Right atrium auricular region (tissue), 2 donors: ENCODE data around the gene MAP4. TPM values are rescaled to one million over a fixed set of nuclear protein-coding genes. Genes with fewer than 3 reads are reported as not detected.

Experiments
- DNase-seq: peaks from one replicate; pipeline ENCODE4 v3.0.0-alpha.2; 2019; ENCODE audit warnings: low spot score
- H3K27ac ChIP-seq, 2 donors: fragments of 200-600 bp; sonication (generic); 1 replicate in 1 of 2; 2 replicates in 1 of 2; pipeline ENCODE4 v1.5.1; 2016 to 2019
- H3K27me3 ChIP-seq, 2 donors: fragments of 200-600 bp; sonication (generic); one replicate each; pipeline versions ENCODE4 v1.5.1 to v1.6.0; 2017 to 2019
- H3K36me3 ChIP-seq: fragments of 200-600 bp; sonication (generic); one replicate; pipeline ENCODE4 v1.5.1; 2016
- H3K4me1 ChIP-seq, 2 donors: fragments of 200-600 bp; sonication (generic); one replicate each; pipeline versions ENCODE4 v1.5.1 to v1.6.0; 2017 to 2019
- H3K4me3 ChIP-seq, 2 donors: fragments of 200-600 bp; sonication (generic); 1 replicate in 1 of 2; 2 replicates in 1 of 2; pipeline ENCODE4 v1.5.1; 2017 to 2019; ENCODE audit warnings: mild to moderate bottlenecking in 1 of 2, moderate library complexity in 1 of 2
- H3K9me3 ChIP-seq, 2 donors: fragments of 200-600 bp; sonication (generic); one replicate each; pipeline ENCODE4 v1.5.1; 2019
- total RNA-seq, 2 donors: library from RNA; depleted of rRNA; stranded (reverse); fragments of >200 nt; gene quantifications; one replicate each; pipeline ENCODE4 v1.1.0, GENCODE V29; 2016
- TF ChIP-seq, protein P1 (sequence below), 2 donors: fragments of 200-600 bp; sonication (generic); IDR thresholded peaks; one replicate each; pipeline ENCODE4 v1.5.1; 2019; ENCODE audit warnings: antibody characterized with exemption in 2 of 2

MAP4 gene
- total RNA-seq, 2 donors from 2014 or later: 428 to 552 TPM

DNA sequence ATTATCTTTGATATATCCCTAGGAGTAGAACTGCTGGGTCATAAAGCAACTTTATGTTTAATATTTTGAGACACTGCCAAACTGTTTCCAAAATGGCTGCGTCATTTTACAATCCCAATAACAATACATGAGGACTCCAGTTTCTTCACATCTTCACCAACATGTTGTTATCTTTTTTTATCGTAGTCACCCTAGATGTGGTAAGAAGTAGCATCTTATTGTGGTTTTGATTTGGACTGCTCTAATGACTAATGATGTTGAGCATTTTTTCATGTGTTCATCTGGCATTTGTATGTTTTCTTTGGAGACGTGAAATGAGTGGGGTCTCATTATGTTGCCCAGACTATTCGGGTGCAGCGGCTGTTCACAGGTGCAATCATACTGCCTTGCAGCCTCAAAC lies 83.8 kb downstream of the MAP4 start:
- TF ChIP-seq, protein P1, sequence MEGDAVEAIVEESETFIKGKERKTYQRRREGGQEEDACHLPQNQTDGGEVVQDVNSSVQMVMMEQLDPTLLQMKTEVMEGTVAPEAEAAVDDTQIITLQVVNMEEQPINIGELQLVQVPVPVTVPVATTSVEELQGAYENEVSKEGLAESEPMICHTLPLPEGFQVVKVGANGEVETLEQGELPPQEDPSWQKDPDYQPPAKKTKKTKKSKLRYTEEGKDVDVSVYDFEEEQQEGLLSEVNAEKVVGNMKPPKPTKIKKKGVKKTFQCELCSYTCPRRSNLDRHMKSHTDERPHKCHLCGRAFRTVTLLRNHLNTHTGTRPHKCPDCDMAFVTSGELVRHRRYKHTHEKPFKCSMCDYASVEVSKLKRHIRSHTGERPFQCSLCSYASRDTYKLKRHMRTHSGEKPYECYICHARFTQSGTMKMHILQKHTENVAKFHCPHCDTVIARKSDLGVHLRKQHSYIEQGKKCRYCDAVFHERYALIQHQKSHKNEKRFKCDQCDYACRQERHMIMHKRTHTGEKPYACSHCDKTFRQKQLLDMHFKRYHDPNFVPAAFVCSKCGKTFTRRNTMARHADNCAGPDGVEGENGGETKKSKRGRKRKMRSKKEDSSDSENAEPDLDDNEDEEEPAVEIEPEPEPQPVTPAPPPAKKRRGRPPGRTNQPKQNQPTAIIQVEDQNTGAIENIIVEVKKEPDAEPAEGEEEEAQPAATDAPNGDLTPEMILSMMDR (IDR thresholded peaks at IDR 0.05): no peak
- no peaks in the 10 kb centered on the region for H3K9me3 ChIP-seq
- no peak overlapping the region for H3K4me3 ChIP-seq
- DNase-seq: no peak
- no peaks in the 10 kb centered on the region for H3K27me3 ChIP-seq
- H3K4me1 ChIP-seq: no peaks in the 10 kb centered on the region
- peaks cover 13% of the 10 kb centered on the region for H3K36me3 ChIP-seq
- no peak overlapping the region for H3K27ac ChIP-seq

DNA sequence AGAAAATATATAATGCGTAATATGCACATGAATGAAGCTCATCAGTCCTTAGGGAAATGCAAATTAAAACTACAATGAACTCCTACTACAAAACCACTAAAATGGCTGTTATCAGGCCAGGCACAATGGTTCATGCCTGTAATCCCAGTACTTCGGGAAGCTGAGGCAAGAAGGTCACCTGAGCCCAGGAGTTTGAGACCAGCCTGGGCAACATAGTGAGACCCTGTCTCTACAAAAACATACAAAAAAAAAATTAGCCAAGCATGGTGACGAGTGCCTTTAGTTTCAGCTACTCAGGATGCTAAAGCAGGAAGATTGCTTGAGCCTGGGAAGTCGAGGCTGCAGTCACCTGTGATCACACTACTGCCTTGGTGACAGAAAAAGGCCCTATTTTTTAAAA lies 85.2 kb downstream of the MAP4 start:
- Histone ChIP-seq H3K4me1 (no peaks in the 10 kb centered on the region), H3K9me3 (no peaks in the 10 kb centered on the region), H3K36me3 (peaks cover 27% of the 10 kb centered on the region), H3K4me3 (no peak overlapping the region), H3K27me3 (no peaks in the 10 kb centered on the region), H3K27ac (no peak overlapping the region)
- TF ChIP-seq, protein P1 (IDR thresholded peaks at IDR 0.05): no peak
- no peak for DNase-seq

DNA sequence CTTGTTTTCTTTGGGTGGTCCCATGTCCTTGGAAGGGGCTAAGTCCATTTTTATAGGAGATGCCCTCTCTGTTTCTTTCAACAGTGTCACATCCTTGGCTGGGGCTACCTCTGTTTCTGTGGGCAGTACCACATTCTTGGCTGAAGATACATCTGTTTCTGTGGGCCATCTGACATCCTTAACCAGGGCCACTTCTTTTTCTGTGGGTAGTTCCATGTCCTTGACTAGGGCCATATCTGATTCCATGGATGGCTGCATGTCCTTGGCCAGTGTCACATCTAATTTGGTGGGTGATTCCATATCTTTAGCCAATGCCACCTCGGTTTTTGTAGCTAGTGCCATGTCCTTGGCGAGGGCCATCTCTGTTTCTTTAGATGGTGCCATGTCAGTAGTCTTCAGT lies 99.5 kb downstream of the MAP4 start:
- Histone ChIP-seq H3K4me1 (no peaks in the 10 kb centered on the region), H3K27me3 (no peaks in the 10 kb centered on the region), H3K4me3 (no peak overlapping the region), H3K27ac (peak overlapping the region in 1 of 2 donors; percentile 51), H3K9me3 (no peaks in the 10 kb centered on the region), H3K36me3 (peaks cover 96% of the 10 kb centered on the region)
- TF ChIP-seq, protein P1 (IDR thresholded peaks at IDR 0.05): no peak
- DNase-seq: no peak

DNA sequence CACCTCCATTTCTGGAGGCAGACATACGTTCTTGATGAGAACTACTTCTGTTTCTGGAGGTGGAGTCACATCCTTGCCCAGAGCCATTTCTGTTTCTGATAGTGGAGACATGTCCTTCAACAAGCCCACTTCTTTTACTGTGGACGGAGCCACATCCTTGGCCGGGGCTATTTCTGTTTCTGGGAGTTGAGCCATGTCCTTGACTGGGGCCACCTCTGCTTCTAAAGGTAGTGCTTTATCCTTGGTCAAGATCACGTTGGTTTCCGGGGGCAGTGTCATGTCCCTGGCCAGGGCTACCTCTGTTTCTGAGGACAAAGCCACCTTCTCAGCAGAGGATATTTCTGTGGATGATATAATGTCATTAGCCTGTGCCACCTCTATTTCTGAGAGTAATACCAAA lies 100.0 kb downstream of the MAP4 start:
- peak overlapping the region in 1 of 2 donors; percentile 51 for H3K27ac ChIP-seq
- H3K9me3 ChIP-seq: no peaks in the 10 kb centered on the region
- H3K36me3 ChIP-seq: peaks cover 96% of the 10 kb centered on the region
- no peak for DNase-seq
- no peaks in the 10 kb centered on the region for H3K27me3 ChIP-seq
- TF ChIP-seq, protein P1 (IDR thresholded peaks at IDR 0.05): no peak
- H3K4me1 ChIP-seq: no peaks in the 10 kb centered on the region
- H3K4me3 ChIP-seq: no peak overlapping the region

DNA sequence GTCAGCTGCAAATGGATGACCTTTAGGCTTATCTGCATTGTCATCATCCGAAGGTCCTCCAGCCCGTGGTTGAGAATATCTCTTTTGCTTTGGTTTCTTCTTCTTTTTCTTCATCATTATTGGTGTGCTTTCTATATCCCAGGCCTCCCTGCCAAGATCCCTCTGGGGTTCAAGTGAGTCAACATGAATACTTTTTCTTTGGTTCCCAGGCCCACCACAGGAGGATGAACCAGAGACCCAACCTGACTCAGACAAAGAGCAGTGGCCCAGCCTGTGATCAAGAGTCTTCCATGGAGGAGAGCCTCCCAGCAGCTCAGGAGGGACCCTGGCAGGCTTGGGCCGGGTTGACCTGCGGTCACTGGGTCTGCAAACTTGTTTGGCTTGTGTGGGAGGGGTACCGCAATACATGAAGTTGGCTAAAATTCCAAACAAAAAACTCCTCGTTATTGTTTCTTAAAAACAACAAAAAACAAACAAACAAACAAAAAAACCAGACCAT lies 104.2 kb downstream of the MAP4 start:
- Histone ChIP-seq H3K4me3 (no peak overlapping the region), H3K27ac (no peak overlapping the region), H3K4me1 (no peaks in the 10 kb centered on the region), H3K9me3 (no peaks in the 10 kb centered on the region), H3K27me3 (no peaks in the 10 kb centered on the region), H3K36me3 (peaks cover 98% of the 10 kb centered on the region)
- TF ChIP-seq, protein P1 (IDR thresholded peaks at IDR 0.05): no peak
- DNase-seq: no peak

DNA sequence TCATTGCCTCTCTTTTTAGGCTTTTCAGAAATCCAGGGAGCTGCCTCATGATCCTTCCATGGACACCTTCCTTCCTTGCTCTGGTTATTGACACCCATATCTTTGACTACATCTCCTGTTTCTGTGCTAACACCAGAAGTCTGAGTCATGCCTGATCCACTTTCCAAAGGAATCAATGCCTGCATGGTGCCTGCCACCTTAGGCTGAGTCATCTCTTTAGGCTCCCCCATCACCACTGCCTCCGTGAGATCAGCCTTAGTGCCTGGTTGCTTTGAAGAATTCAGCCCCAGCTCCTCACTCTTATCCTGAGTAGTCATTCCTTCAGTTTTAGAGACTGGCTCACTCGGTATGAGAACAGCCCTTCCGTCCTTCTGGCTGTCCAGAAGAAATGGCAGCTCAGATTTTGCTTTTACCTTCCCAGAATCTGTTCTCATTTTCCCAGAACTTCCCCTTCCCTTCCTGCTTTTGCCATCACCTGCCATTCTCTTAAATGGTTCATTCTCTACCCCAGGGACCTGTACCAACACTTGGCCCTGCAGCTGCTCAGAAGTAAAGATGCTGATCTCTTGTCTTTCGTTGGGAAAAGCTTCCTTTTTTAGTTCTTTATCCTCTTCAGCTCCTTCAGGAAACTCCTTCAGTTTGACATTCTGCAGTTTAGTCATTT lies 105.3 kb downstream of the MAP4 start:
- Histone ChIP-seq H3K27me3 (no peaks in the 10 kb centered on the region), H3K9me3 (no peaks in the 10 kb centered on the region), H3K27ac (no peak overlapping the region), H3K36me3 (peaks cover 96% of the 10 kb centered on the region), H3K4me3 (no peak overlapping the region), H3K4me1 (no peaks in the 10 kb centered on the region)
- TF ChIP-seq, protein P1 (IDR thresholded peaks at IDR 0.05): no peak
- no peak for DNase-seq
